ENCODE results near the gene MAPK4. TPM values are rescaled to one million over a fixed set of nuclear protein-coding genes. Genes with fewer than 3 reads are reported as not detected.
A peak's percentile ranks its signal among the peaks of the same experiment; 100 is the strongest.
"Not testable (repeated sequence)": the region's sequence is repeated elsewhere in the genome, so short reads cannot be mapped to it uniquely, and the experiment has no call there.

The MAPK4 gene
- polyA plus RNA-seq (ENCODE audit: insufficient read length), result 9.7 TPM

- DNase-seq, result peak; percentile 53
These were observed at the start of gene MAPK4 for GRCh38 chr18:50559752-50560680. TSS of gene MAPK4 (plus strand) at chr18:50560087. CDS start at chr18:50663959, 103,872 bp downstream.

DNA sequence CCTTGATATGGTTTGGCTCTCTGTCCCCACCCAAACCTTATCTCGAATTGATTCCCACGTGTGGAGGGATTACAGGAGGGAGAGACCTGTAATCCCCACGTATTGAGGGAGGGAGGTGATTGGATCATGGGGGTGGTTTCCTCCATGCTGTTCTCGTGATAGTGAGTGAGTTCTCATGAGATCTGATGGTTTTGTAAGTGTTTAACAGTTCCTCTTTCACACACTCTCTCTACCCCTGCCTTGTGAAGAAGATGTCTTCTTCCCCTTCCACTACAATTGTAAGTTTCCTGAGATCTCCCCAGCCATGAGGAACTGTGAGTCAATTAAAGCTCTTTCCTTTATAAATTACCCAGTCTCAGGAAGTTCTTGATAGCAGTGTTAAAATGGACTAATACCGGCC is 42.6 kb upstream of the MAPK4 start:
- DNase-seq, result not testable (repeated sequence)

GRCh38 chr18:50518787-50519546 is 40.9 kb upstream of the MAPK4 start:
- no peak for DNase-seq

GRCh38 chr18:50523165-50523564 is 36.7 kb upstream of the MAPK4 start:
- no peak for DNase-seq

DNA sequence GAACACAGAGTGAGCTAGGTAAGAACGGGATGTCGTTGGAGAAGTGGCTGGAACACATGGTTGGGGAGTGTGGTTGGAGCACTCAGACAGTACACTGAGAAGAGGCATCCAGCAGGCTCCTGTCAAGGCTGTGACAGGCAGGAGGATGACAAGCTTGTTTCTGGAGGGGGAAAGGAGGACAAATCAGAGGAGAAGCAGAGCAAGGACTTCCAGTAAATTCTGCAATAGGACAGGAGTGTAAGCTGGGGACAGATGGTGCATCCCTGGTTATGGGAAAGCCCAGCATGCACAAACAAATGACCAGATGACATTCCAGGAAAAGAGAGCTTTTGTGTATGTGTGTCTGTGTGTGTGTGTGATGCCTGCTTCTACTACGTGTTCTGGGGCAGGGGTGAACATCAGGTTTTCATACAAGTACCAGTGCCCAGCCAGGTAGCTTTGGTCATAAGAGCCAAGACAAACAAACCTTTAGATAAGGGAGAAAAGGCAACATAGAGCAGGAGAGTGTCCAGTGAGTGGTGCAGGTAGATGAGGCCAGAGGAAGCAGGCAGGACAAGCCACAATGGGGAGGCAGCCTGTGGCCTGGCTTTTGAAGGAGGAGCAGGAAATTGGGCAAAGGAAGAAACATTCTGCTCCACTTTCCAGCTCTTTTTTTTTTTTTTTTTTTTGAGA is 32.1 kb upstream of the MAPK4 start:
- no peak for DNase-seq

GRCh38 chr18:50528806-50529205 is 31.1 kb upstream of the MAPK4 start:
- DNase-seq, result no peak

DNA sequence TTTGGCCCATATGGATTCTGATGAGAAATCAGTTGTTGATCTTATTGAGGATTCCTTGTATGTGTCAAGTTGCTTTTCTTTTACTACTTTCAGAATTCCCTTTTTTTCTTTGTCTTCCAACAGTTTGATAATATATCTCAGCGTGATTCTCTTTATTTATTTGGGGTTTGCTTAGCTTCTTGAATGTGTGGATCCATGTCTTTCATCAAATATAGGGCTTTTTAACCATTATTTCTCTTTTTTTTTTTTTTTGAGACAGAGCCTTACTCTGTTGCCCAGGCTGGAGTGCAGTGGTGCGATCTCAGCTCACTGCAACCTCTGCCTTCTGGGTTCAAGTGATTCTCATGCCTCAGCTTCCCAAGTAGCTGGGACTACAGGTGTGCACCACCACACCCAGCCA is 26.1 kb upstream of the MAPK4 start:
- not testable (repeated sequence) for DNase-seq

- DNase-seq, result not testable (repeated sequence)
These were observed 15.4 kb upstream of the MAPK4 start for GRCh38 chr18:50544476-50544875.

DNA sequence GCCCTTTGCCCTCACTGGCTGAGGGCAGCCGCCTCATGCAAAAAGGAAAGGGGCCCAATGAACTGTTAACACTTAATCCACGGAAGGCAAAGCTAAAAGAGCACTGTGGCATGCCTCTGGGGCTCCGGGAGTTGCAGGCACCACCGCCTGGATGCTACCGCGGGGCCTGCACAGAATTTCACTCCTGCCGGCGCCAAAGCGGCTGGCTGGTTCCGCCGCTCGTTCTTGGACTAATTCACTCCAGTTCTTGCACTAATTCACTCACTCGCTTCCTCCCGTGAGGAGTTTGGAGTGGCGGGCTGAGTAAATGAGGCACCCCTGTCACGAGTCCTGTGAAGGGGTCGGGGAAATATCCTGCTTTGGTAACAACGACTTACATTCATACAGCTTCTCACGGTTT is 14.0 kb upstream of the MAPK4 start:
- DNase-seq, result no peak

DNA sequence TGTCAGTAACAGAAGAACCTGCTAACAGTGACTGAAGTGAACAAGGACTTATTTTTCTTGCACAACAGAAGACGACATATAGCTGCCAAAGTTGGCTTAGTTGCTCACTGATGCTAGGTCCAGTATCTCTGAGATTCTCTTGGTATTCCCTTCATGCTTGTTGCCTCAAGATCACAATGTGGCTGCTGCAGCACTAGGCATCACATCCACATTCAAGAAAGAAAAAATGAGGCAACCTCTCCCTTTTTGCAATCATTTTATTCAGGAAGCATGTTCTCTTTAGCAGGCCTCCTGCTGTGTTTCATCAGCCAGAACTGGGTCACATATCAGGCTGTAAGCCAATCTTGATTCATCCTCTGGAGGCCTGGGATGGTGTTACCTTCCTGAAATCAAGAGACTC is 11.7 kb upstream of the MAPK4 start:
- no peak for DNase-seq

DNA sequence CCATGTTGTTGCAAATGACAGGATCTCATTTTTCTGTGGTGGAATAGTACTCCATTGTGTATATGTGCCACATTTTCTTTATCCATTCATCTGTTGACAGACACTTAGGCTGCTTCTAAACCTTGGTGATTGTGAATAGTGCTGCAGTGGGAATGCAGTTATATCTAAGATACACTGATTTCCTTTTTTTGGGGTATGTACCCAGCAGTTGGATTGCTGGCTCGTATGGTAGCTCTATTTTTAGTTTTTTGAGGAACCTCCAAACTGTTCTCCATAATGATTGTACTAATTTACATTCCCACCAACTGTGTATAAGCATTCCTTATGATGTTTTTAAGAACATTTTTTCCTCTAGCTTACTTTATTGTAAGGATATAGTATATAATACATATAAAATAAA is 8.2 kb upstream of the MAPK4 start:
- DNase-seq, result not testable (repeated sequence)

DNA sequence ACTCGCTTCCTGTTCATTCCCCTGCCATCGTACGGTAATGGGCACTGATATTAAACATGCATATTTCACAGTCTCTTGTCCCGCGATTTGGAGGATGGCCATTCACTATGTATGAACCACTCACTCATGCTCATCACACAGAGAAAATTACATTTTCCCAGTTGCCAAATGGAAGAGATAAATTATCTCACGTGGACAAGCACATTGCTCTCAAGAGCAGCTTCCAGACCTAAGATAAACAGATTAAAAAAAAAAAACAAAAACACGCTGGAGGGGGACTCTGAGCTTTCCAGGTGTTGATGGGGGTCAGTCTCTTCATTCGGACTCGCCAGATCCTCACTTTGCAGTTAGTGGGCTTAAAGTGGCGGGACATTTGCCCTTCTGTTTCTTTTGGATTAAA is 1.7 kb upstream of the MAPK4 start:
- no peak for DNase-seq

- DNase-seq, result no peak
These were observed 737 bp upstream of the MAPK4 start for GRCh38 chr18:50558948-50559751.

- DNase-seq, result no peak
These were observed 1.1 kb downstream of the MAPK4 start for GRCh38 chr18:50560681-50561629.

DNA sequence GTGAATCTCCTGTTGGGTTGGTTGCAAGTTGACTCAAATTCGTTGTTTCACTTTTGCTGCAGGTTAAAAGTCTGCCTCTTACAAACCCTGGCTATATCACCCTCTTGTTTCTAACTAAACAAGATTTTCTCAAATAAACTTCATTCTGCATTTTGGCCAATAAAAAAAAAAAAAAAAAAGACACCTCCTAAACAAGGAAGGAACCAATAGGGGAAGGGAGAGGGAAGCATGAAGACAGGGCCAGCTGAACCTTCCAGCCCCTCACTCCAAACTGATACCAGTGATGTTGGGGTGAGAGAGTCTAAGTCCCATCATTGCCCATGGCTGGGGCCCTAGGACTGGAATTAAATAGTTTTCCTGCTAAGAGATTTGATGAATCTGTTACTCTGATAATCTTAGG is 2.4 kb downstream of the MAPK4 start:
- DNase-seq, result not testable (repeated sequence)

DNA sequence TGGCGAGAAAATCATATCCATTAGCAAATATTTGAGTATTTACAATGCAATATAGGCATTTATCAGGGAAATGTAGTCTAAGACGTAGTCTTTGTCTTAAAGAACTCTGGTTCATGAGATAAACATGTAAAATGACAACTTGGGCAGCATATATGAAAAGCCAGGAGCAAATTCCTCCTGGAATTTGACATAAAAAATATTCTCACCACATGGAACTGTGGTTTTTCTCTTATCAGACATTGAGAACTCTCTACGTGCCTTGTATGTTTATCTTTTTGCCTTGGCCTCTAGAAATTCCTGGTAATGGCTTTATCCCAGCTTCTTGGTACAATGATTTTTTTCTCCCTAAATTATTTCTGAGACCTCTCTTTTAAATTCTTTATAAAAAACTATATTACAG is 2.8 kb downstream of the MAPK4 start:
- DNase-seq, result no peak

DNA sequence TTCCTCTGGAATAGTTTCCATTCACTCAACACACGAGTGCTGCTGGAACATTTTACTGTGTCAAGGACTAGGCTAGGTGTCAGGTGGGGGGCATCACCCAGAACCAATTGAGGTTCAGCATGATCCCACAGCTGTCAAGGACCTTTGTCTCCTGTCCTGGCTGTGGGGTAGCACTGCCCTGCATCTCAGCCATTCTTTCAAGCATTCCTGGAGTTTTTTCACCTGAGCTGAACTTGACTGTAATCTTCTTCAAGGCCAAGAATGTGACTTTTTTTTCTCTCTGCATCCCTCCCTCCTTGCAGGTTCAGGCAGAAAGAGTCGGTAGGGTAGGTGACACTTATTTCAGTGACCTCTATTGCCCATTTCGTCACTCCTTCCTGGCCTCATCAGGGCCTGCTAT is 3.5 kb downstream of the MAPK4 start:
- DNase-seq, result no peak

- DNase-seq, result no peak
These were observed 10.0 kb downstream of the MAPK4 start for GRCh38 chr18:50569930-50570329.

DNA sequence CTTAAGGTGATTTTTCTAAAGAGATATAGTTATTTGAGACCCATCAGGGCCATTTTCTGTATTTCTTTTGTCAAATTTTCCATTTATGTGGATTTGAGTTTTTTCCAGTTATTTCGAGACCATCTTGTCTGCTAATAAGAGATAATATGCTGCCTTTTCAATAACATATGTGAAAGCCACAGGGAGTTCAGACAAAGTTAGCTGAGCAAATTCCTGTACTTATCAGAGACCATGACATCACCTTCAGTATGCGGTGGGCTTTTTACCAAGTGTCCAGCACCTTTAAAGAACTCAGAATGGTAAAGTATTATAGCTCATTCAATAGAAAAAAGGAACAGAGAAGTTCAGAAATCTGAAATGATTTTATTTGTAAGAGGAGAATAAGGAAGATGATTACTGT is 11.7 kb downstream of the MAPK4 start:
- DNase-seq, result no peak

GRCh38 chr18:50573196-50573595 is 13.3 kb downstream of the MAPK4 start:
- DNase-seq, result not testable (repeated sequence)

DNA sequence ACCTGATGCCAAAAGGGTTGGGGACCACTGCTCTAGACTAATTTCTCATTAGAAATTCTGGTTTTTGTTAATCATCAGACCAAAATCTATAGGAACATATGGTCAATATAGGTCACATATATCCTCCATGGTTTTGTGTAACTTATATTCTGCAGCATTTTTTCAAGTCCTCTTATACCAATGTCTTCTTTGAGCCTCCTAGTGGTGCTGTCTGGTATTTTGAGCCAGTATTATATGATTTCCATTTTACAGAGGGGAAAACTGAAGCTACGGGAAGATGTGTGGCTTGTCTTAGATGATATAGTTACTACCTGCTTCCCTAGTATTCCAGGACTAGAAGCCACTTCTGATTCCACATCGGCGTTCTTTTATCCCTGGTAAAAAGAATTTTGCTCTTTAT is 13.8 kb downstream of the MAPK4 start:
- DNase-seq, result no peak
